ENCODE results near the gene SSMEM1.
"Not testable (repeated sequence)": the region's sequence is repeated elsewhere in the genome, so short reads cannot be mapped to it uniquely, and the experiment has no call there.

SSMEM1 gene

DNA sequence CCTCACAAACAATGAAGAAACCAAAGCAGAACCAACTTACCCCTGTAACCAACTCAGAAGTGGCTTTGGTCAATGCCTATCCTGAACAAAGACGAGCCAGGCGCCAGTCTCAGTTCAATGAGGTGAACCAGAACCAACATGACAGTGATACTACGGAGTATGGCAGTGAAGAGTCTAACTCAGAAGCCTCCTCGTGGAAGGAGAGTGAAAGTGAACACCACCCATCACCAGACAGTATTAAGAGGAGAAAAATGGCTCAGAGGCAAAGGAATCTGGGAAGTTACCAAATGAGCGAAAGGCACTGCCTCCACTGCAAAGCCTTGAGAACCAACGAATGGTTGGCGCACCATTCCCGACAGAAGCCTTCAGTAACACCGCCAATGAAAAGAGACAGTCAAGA is 8.4 kb downstream of the SSMEM1 start:
- no peak for DNase-seq

DNA sequence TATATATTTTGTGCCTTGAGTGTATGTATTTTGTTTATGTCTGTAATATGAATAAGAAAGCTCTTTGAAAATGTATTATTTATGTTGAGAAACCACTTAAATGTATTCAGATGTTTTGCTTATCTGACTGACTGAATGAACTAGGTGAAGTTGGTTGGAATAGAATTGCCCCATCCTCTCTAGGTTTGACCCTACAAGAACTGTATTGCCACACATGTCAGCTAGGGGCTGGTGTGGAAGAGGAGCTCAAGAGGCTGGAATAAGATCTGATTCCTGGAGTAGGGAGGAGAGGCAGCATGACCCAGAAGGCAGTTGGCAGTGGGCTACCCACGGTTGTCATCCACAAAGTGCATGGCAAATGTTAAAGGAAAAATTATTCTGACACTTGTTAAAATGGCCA is 9.1 kb downstream of the SSMEM1 start:
- DNase-seq = no peak

- no peak for DNase-seq
These were observed 11.4 kb downstream of the SSMEM1 start for GRCh38 chr7:130218806-130219620.

GRCh38 chr7:130219871-130220270 is 12.2 kb downstream of the SSMEM1 start:
- DNase-seq = no peak

DNA sequence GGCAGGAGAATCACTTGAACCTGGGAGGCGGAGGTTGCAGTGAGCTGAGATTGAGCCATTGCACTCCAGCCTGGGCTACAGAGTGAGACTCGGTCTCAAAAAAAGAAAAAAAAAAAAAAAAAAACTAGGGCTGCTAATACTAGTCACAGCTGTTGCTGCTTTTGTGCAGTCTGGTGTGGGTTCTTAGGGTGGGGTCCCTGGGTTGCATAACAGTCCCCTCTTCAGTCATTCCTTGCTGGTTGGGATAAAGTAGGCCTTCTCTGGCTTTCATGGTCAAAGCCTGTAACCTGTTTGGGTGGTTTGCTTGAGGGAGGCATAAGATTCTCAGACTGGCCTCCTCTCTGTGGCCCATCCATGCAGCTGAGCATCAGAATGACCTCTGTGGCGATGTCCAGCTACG is 14.1 kb downstream of the SSMEM1 start:
- DNase-seq = no peak

- no peak for DNase-seq
These were observed 16.0 kb downstream of the SSMEM1 start for GRCh38 chr7:130223646-130224045.

- no peak for DNase-seq
These were observed 16.6 kb downstream of the SSMEM1 start for GRCh38 chr7:130224210-130224609.

DNA sequence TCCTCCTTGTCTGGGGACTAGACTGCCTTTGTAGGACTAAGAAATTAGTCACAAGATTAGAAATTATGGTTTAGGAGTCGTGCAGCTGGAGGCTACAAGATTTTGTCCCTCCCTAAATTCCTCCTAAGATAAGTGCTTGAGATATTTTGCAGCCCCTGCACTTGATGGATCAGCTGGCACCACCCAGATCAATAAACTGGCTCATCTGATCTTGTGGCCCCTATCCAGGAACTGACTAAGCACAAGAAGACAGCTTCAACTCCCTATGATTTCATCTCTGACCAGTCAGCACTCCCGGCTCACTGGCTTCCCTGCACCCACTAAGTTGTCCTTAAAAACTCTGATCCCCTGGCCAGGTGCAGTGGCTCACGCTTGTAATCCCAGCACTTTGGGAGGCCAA is 17.3 kb downstream of the SSMEM1 start:
- DNase-seq = not testable (repeated sequence)

- DNase-seq = no peak
These were observed 18.7 kb downstream of the SSMEM1 start for GRCh38 chr7:130226333-130226732.

DNA sequence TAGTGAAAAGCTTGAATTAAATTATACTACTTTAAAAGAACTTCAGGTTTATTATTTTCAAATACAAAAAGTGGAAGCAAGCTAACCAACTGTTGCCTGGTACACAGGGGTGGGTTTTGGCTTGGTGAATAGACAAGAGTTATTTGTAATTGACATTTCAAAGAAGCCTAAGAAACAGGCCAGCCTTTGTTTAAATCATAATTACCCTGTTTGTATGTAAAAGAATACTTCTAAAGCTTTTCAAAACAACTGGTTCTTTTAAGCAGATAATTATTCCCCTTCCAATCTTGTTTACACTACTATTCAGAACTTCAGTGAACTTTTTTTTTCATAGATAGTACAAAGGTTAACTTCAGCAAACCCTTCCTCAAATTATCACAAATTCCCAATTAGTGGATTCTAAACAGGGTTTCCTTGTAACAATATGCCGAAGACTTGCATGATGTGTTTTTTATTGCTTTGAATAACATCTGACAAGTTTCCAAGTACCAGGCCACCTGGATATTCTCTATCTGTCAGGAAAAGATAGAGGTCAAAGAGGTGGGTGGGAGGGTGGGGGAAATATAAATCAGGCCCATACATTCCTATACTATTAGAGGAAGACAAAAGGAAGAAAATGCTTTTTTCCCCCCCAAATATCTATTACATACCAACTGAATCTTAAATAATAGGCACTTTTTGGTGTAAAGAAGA is 20.4 kb downstream of the SSMEM1 start:
- no peak for DNase-seq

DNA sequence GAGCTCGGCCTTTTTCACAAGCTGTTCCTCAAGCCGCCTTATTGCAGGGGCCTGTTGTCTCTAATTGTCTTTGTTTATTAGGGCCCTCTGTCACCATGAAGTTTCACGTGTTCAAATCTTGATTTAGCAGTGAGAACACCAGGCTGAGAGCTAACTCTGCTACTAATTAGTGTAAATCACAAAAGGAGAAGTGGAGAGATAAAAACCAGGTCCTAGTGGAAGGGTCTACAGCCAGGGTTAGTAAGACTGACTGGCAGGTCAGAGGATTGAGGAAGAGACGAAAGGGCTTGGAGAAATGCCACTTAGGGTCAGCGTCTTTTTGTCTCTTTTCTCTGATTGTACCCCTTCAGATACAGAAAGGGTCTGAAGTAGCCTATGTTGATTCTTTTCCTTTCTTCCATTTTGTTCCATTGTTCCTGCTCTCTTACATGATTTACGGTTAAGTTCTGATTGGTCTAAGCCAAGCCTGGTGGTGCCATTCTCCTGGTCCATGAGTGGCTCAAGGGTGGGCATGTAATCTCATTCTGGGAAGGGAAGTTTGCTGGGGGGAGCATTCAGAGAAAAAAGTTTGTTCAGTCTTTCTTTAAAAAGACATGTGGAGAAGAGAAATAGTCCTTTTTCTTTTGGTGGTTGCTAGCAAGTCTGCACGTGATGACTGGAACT is 21.3 kb downstream of the SSMEM1 start:
- no peak for DNase-seq

- not testable (repeated sequence) for DNase-seq
These were observed 22.3 kb downstream of the SSMEM1 start for GRCh38 chr7:130229981-130230380.

DNA sequence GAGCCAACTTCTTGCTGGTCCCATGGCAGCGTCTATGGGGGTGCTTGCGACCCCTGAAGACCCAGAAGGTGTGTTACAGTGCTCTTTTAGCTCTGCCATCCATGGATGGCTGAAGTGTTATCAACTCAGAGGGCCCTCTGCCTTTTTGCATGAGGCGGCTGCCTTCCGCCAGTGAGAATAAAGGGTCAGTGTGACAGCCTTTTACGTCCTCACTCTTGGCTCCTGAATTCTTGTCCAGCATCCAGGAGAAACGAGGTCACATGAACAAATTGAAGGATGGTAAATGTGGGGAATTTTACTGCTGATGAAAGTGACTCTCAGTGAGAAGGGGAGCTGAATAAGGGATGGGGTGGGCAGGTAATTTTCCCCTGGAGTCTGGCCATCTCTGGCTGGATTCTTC is 24.1 kb downstream of the SSMEM1 start:
- no peak for DNase-seq

- no peak for DNase-seq
These were observed 24.5 kb downstream of the SSMEM1 start for GRCh38 chr7:130232209-130232608.

GRCh38 chr7:130234078-130234477 is 26.4 kb downstream of the SSMEM1 start:
- no peak for DNase-seq

DNA sequence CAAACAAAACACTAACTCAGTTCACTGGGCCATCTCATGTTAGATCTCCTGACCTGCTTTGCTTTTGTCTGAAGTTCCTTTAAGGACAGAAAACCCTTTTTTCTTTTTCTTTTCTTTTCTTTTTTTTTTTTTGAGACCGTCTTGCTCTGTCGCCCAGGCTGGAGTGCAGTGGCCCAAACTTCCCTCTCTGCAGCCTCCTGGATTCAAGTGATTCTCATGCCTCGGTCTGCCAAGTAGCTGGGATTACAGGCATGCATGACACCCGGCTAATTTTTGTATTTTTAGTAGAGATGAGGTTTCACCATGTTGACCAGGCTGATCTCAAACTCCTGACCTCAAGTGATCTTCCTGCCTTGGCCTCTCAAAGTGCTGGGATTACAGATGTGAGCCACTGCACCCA is 28.7 kb downstream of the SSMEM1 start:
- not testable (repeated sequence) for DNase-seq

DNA sequence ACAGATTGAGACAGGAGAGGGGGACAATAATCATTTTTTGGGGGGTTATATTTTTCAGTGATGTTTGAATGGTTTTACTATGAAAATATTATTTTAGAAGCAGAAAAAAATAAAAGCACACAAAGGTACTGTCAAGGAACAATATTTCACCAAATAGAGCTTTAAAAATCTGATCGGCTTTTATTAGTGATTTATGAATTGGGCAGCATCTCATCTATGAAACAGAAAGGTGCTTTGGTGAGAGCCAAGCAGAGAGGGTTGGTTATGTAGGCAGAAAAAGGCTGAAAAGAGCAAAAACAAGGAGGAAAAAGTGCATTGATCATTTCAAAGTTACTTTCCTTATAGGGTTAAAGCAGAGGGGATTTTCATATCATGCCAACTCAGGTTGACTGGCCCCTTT is 32.6 kb downstream of the SSMEM1 start:
- DNase-seq = no peak

GRCh38 chr7:130242198-130243014 is 34.7 kb downstream of the SSMEM1 start:
- peak; percentile 27 for DNase-seq

- DNase-seq = not testable (repeated sequence)
These were observed 35.8 kb downstream of the SSMEM1 start for GRCh38 chr7:130243486-130243885.

DNA sequence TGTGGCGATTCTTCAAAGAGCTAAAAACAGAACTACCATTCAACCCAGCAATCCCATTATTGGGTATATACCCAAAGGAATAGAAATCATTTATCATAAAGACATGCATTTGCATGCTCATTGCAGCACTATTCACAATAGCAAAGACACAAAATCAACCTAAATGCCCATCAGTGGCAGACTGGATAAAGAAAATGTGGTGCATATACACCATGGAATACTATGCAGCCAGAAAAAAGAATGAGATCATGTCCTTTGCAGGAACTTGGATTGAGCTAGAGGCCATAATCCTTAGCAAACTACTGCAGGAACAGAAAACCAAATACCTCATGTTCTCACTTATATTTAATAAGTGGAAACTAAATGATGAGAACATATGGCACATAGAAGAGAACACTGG is 38.8 kb downstream of the SSMEM1 start:
- DNase-seq = not testable (repeated sequence)

DNA sequence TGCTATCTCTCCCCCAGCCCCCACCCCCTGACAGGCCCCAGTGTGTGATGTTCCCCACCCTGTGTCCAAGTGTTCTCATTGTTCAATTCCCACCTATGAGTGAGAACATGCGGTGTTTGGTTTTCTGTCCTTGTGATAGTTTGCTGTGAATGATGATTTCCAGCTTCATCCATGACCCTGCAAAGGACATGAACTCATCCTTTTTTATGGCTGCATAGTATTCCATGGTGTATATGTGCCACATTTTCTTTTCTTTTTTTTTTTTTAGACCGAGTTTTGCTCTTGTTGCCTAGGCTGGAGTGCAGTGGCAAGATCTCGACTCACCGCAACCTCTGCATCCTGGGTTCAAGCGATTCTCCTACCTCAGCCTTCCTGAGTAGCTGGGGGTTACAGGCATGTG is 41.2 kb downstream of the SSMEM1 start:
- not testable (repeated sequence) for DNase-seq

GRCh38 chr7:130249626-130250025 is 42.0 kb downstream of the SSMEM1 start:
- DNase-seq = not testable (repeated sequence)

DNA sequence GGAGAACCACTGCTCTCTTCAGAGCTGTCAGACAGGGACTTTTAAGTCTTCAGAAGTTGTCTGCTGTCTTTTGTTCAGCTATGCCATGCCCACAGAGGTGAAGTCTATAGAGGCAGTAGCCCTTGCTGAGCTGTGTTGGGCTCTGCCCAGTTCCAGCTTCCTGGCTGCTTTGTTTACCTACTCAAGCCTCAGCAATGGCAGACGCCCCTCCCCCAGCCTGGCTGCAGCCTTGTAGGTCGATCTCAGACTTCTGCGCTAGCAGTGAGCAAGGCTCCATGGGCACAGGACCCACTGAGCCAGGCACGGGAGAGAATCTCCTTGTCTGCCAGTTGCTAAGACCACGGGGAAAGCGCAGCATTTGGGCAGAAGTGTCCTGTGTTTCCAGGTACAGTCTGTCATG is 46.9 kb downstream of the SSMEM1 start:
- no peak for DNase-seq
